OCI-LY7 (cell line): ENCODE results near the gene GRIK1. TPM values are rescaled to one million over a fixed set of nuclear protein-coding genes. Genes with fewer than 3 reads are reported as not detected.

Experiments used
- BruUV-seq: library from RNA; stranded (reverse); fragments of 400-500 nt; replicated peaks from 2 replicates; lab custom pipeline; 2021; lab: Mats Ljungman, UMichigan
- CTCF ChIA-PET: fragments of 300-600 bp; sonication (Branson Sonifier 250); formaldehyde crosslinking; loops from one replicate; lab custom pipeline; 2022; ENCODE audit warnings: antibody characterized with exemption; ENCODE audit not compliant: unreplicated experiment; lab: Charles Lee
- POLR2A ChIA-PET: fragments of 300-600 bp; sonication (Branson Sonifier 250); formaldehyde crosslinking; loops from one replicate; lab custom pipeline; 2022; ENCODE audit warnings: antibody characterized with exemption; lab: Charles Lee
- DNase-seq: peaks from one replicate; pipeline ENCODE4 v3.0.0-alpha.2; 2015; ENCODE audit warnings: low spot score
- H2AFZ ChIP-seq: fragments of 200-600 bp; sonication (generic), shearing (Covaris generic); 2 replicates; pipeline ENCODE4 v1.6.1; 2014; ENCODE audit warnings: mild to moderate bottlenecking, antibody characterized with exemption, low read length, moderate library complexity
- H3K27ac ChIP-seq: fragments of 200-600 bp; sonication (generic); 2 replicates; pipeline ENCODE4 v1.5.1; 2014; ENCODE audit warnings: mixed run types, low read depth, mild to moderate bottlenecking, moderate library complexity, low read length, inconsistent platforms; ENCODE audit not compliant: poor library complexity, severe bottlenecking
- H3K36me3 ChIP-seq: fragments of 200-600 bp; sonication (generic); 2 replicates; pipeline ENCODE4 v1.6.1; 2014; ENCODE audit warnings: mild to moderate bottlenecking, antibody characterized with exemption, low read length, moderate library complexity, mixed read lengths; ENCODE audit not compliant: insufficient read depth
- H3K4me1 ChIP-seq: fragments of 200-600 bp; sonication (generic); 2 replicates; pipeline ENCODE4 v1.5.1; 2014; ENCODE audit warnings: mild to moderate bottlenecking, low read length; ENCODE audit not compliant: insufficient read depth, poor library complexity, severe bottlenecking
- H3K4me2 ChIP-seq: fragments of 200-600 bp; sonication (generic); 2 replicates; pipeline ENCODE4 v1.6.1; 2014; ENCODE audit warnings: mild to moderate bottlenecking, low read length
- H3K4me3 ChIP-seq: fragments of 200-600 bp; sonication (generic); 2 replicates; pipeline ENCODE4 v1.5.1; 2014; ENCODE audit warnings: mild to moderate bottlenecking, low read depth, low read length; ENCODE audit not compliant: poor library complexity, severe bottlenecking
- H3K79me2 ChIP-seq: fragments of 200-600 bp; sonication (generic); 2 replicates; pipeline ENCODE4 v1.6.1; 2016; ENCODE audit warnings: low read depth, mild to moderate bottlenecking, low read length, moderate library complexity, mixed read lengths; ENCODE audit not compliant: insufficient read depth
- H3K9me2 ChIP-seq: fragments of 200-600 bp; sonication (generic); 2 replicates; pipeline ENCODE4 v1.6.1; 2016; ENCODE audit warnings: mild to moderate bottlenecking, low read length, mixed read lengths; ENCODE audit not compliant: insufficient read depth
- H3K9me3 ChIP-seq: fragments of 200-600 bp; sonication (generic); 2 replicates; pipeline ENCODE4 v1.6.1; 2014; ENCODE audit warnings: mild to moderate bottlenecking, mixed run types, low read length, mixed read lengths
- H4K20me1 ChIP-seq: fragments of 200-600 bp; sonication (generic); 2 replicates; pipeline ENCODE4 v1.6.1; 2014; ENCODE audit warnings: mild to moderate bottlenecking, antibody characterized with exemption, low read length, moderate library complexity, mixed read lengths; ENCODE audit not compliant: insufficient read depth
- EZH2phosphoT487 ChIP-seq: fragments of 200-600 bp; sonication (generic); IDR thresholded peaks from 2 replicates; pipeline ENCODE4 v1.6.1; 2018; ENCODE audit warnings: low read depth, borderline replicate concordance, mild to moderate bottlenecking, mixed run types, antibody characterized with exemption, low read length, moderate library complexity, mixed read lengths
- intact Hi-C: fragments of 100-400 bp; cut with micrococcal nuclease; formaldehyde crosslinking; loops from one replicate; pipeline ENCODE4 v1.10.0; 2022; ENCODE audit not compliant: unreplicated experiment
- total RNA-seq, 2 experiments: library from RNA; depleted of rRNA in 1 of 2; stranded (reverse); fragments of >200 nt in 1 of 2; shearing (Covaris generic) in 1 of 2; gene quantifications; 2 replicates each; pipeline ENCODE4 v1.2.3, GENCODE V29; 2014 to 2022
- TF ChIP-seq, protein P1 (sequence below): fragments of 200-600 bp; sonication (generic); conservative IDR thresholded peaks from 2 replicates; pipeline ENCODE4 v1.5.1; 2014; ENCODE audit warnings: mild to moderate bottlenecking, antibody characterized with exemption, low read length, moderate library complexity, mixed read lengths

GRIK1 gene
- total RNA-seq, 2 experiments from 2014 or later: 4.1 TPM; not detected in 1

DNA sequence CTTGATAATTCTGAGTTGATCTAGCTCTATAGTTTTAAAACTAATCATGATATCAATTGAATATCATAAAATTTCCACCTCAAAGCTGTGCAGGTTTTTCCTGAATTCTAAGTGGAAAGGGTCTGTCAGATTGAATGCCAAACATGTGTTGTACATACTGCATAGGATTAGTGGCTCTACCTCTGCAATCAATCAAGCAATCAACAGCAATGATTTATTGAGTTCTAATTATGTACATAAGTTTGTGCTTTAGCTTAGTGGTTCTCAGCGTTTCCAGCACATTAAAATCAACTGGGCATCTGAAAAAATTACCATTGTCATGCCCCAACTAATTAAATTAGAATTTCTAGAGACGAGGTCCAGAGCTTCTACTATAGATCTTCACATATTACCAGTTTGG lies 389.6 kb downstream of the GRIK1 start:
- Histone ChIP-seq H3K27ac (no peak overlapping the region), H3K4me2 (no peak overlapping the region), H3K4me1 (no peaks in the 10 kb centered on the region), H2AFZ (no peak overlapping the region), H4K20me1 (no peaks in the 10 kb centered on the region), H3K9me3 (no peaks in the 10 kb centered on the region), H3K79me2 (no peaks in the 10 kb centered on the region), H3K36me3 (no peaks in the 10 kb centered on the region), H3K4me3 (no peak overlapping the region), H3K9me2 (no peaks in the 10 kb centered on the region; the same call in 1 of the 2 replicates)
- intact Hi-C loops: loop anchor here (10.0 kb wide), 1 partner anchor 65 kb away; no protein-coding TSS in a partner anchor
- no peak for DNase-seq
- TF ChIP-seq, protein P1, sequence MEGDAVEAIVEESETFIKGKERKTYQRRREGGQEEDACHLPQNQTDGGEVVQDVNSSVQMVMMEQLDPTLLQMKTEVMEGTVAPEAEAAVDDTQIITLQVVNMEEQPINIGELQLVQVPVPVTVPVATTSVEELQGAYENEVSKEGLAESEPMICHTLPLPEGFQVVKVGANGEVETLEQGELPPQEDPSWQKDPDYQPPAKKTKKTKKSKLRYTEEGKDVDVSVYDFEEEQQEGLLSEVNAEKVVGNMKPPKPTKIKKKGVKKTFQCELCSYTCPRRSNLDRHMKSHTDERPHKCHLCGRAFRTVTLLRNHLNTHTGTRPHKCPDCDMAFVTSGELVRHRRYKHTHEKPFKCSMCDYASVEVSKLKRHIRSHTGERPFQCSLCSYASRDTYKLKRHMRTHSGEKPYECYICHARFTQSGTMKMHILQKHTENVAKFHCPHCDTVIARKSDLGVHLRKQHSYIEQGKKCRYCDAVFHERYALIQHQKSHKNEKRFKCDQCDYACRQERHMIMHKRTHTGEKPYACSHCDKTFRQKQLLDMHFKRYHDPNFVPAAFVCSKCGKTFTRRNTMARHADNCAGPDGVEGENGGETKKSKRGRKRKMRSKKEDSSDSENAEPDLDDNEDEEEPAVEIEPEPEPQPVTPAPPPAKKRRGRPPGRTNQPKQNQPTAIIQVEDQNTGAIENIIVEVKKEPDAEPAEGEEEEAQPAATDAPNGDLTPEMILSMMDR: no peak
- TF ChIP-seq EZH2phosphoT487: no peak
- no TSS peak for BruUV-seq
- POLR2A ChIA-PET: no interaction called here
- CTCF ChIA-PET: no interaction called here

DNA sequence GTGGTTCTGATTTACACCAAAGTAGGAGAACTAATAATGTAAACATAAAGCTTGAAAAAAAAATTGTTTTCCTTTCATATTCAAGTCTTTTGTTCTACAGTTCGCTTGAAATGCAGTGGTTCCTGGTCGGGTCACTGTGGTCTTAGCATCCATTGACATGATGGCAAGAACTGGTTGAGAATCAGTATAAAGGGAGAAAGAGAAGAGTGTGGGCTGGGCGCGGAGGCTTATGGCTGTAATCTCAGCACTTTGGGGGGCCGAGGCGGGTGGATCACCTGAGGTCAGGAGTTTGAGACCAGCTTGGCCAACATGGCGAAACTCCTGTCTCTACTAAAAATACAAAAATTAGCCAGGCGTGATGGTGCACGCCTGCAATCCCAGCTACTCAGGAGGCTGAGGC lies 390.2 kb downstream of the GRIK1 start:
- no peak overlapping the region for H3K27ac ChIP-seq
- BruUV-seq: no TSS peak
- H3K9me2 ChIP-seq: no peaks in the 10 kb centered on the region; the same call in 1 of the 2 replicates
- no peak for DNase-seq
- no peak overlapping the region for H3K4me2 ChIP-seq
- no peaks in the 10 kb centered on the region for H3K79me2 ChIP-seq
- H3K4me3 ChIP-seq: no peak overlapping the region
- no peaks in the 10 kb centered on the region for H3K36me3 ChIP-seq
- ChIA-PET CTCF (no interaction called here), POLR2A (interaction anchor here (0.7 to 1.2 kb wide), 2 partner anchors 169 to 403 kb away, joined by 3 read pairs; no protein-coding TSS in a partner anchor)
- H4K20me1 ChIP-seq: no peaks in the 10 kb centered on the region
- no peak overlapping the region for H2AFZ ChIP-seq
- no peak for TF ChIP-seq EZH2phosphoT487
- TF ChIP-seq, protein P1: no peak
- intact Hi-C loops: loop anchor here (10.0 kb wide), 1 partner anchor 65 kb away; no protein-coding TSS in a partner anchor
- no peaks in the 10 kb centered on the region for H3K4me1 ChIP-seq
- no peaks in the 10 kb centered on the region for H3K9me3 ChIP-seq

DNA sequence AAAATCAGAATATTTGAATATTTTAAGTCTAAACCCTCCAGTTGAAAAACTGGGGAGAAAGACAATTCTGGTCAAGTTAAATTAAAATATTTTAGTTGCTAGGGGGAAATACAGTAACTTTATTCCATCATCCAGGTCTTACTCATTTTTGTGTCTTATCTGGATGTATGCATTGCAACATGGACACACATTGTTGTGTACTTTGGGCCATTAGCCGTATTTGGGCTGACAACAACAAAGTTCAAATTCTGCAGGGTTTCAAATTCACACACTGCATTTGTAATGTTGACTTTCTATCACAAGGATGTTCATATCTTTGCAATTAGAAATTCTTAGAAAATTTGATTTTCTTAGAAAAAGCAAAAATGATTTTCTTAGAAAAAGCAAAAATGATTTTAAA lies 391.8 kb downstream of the GRIK1 start:
- DNase-seq: no peak
- Histone ChIP-seq H3K9me3 (no peaks in the 10 kb centered on the region), H3K4me2 (no peak overlapping the region), H2AFZ (no peak overlapping the region), H3K4me1 (no peaks in the 10 kb centered on the region), H3K9me2 (no peaks in the 10 kb centered on the region; the same call in 1 of the 2 replicates), H3K27ac (no peak overlapping the region), H4K20me1 (no peaks in the 10 kb centered on the region), H3K36me3 (no peaks in the 10 kb centered on the region), H3K4me3 (no peak overlapping the region), H3K79me2 (no peaks in the 10 kb centered on the region)
- intact Hi-C loops: no loop called here
- ChIA-PET CTCF (no interaction called here), POLR2A (no interaction called here)
- TF ChIP-seq, protein P1: no peak
- no peak for TF ChIP-seq EZH2phosphoT487
- no TSS peak for BruUV-seq
